IMR-90 (cell line): ENCODE results near the gene MRPL58. TPM values are rescaled to one million over a fixed set of nuclear protein-coding genes. Genes with fewer than 3 reads are reported as not detected.

ENCODE experiments used
- ATAC-seq: fragments of 200-7000 bp; cut with Tn5 transposase; 2 replicates; pipeline ENCODE4 v1.9.1; 2020; ENCODE audit warnings: low read depth, mild to moderate bottlenecking, moderate library complexity
- BruUV-seq: library from RNA; stranded (reverse); fragments of 400-500 nt; replicated peaks from 2 replicates; lab custom pipeline; 2021; lab: Mats Ljungman, UMichigan
- CTCF ChIA-PET: fragments of 300-600 bp; formaldehyde crosslinking; extraction: SDS; loops from one replicate; lab custom pipeline; 2021; ENCODE audit warnings: antibody characterized with exemption; lab: Yijun Ruan, JAX
- POLR2A ChIA-PET: fragments of 300-600 bp; sonication (Branson Sonifier 250); formaldehyde crosslinking; loops from one replicate; lab custom pipeline; 2022; ENCODE audit warnings: antibody characterized with exemption; ENCODE audit not compliant: unreplicated experiment; lab: Charles Lee
- DNase-seq: peaks from one replicate; pipeline ENCODE4 v3.0.0; 2013
- H2AFZ ChIP-seq: replicated peaks from 2 replicates; pipeline ENCODE3; 2013; ENCODE audit warnings: low read length, mild to moderate bottlenecking; ENCODE audit not compliant: poor library complexity
- H2AK5ac ChIP-seq: 2 replicates; pipeline ENCODE4 v1.6.1; 2013; ENCODE audit warnings: low read depth, low read length, inconsistent platforms
- H2AK9ac ChIP-seq: replicated peaks from 2 replicates; pipeline ENCODE3; 2013; ENCODE audit warnings: mild to moderate bottlenecking, low read depth, low read length, moderate library complexity; ENCODE audit not compliant: poor library complexity
- H2BK120ac ChIP-seq: 2 replicates; pipeline ENCODE4 v1.6.1; 2013; ENCODE audit warnings: low read depth, low read length, inconsistent platforms
- H2BK15ac ChIP-seq: 3 replicates; pipeline ENCODE4 v1.6.1; 2013; ENCODE audit warnings: low read depth, low read length, inconsistent platforms
- H2BK20ac ChIP-seq: 2 replicates; pipeline ENCODE4 v1.6.1; 2013; ENCODE audit warnings: low read depth, mild to moderate bottlenecking, inconsistent platforms, low read length, moderate library complexity
- H2BK5ac ChIP-seq: 2 replicates; pipeline ENCODE4 v1.6.1; 2013; ENCODE audit warnings: mild to moderate bottlenecking, low read depth, low read length, inconsistent platforms; ENCODE audit not compliant: poor library complexity, severe bottlenecking
- H3K14ac ChIP-seq: replicated peaks from 2 replicates; pipeline ENCODE4 v1.6.1; 2013; ENCODE audit warnings: low read depth, low read length, inconsistent platforms
- H3K18ac ChIP-seq: 2 replicates; pipeline ENCODE4 v1.6.1; 2013; ENCODE audit warnings: low read depth, low read length, control low read depth
- H3K23ac ChIP-seq: 2 replicates; pipeline ENCODE4 v1.6.1; 2013; ENCODE audit warnings: low read depth, low read length, inconsistent platforms
- H3K27ac ChIP-seq: 2 replicates; pipeline ENCODE4 v1.5.1; 2013; ENCODE audit warnings: mild to moderate bottlenecking, control low read depth, low read length; ENCODE audit not compliant: insufficient read depth
- H3K27me3 ChIP-seq: 2 replicates; pipeline ENCODE4 v1.6.1; 2013; ENCODE audit warnings: low read length; ENCODE audit not compliant: control insufficient read depth, insufficient read depth
- H3K36me3 ChIP-seq: 2 replicates; pipeline ENCODE4 v1.6.1; 2013; ENCODE audit warnings: low read length, mixed read lengths; ENCODE audit not compliant: control insufficient read depth, insufficient read depth
- H3K4ac ChIP-seq: 2 replicates; pipeline ENCODE4 v1.6.1; 2013; ENCODE audit warnings: low read depth, low read length, inconsistent platforms
- H3K4me1 ChIP-seq: 2 replicates; pipeline ENCODE4 v1.6.1; 2013; ENCODE audit warnings: low read length, mixed read lengths; ENCODE audit not compliant: control insufficient read depth, insufficient read depth
- H3K4me2 ChIP-seq: 2 replicates; pipeline ENCODE4 v1.6.1; 2013; ENCODE audit warnings: low read depth, mild to moderate bottlenecking, control low read depth, low read length, moderate library complexity
- H3K4me3 ChIP-seq: 2 replicates; pipeline ENCODE4 v1.5.1; 2013; ENCODE audit warnings: low read depth, mild to moderate bottlenecking, control low read depth, low read length, moderate library complexity; ENCODE audit not compliant: insufficient read depth
- H3K56ac ChIP-seq: 2 replicates; pipeline ENCODE4 v1.6.1; 2013; ENCODE audit warnings: low read length, inconsistent platforms; ENCODE audit not compliant: insufficient read depth; ENCODE audit errors: extremely low read depth
- H3K79me1 ChIP-seq, 2 experiments: 2 replicates each; pipeline ENCODE4 v1.6.1; 2013; ENCODE audit warnings: low read length in 2 of 2, inconsistent platforms in 1 of 2, low read depth in 1 of 2
- H3K9ac ChIP-seq: 2 replicates; pipeline ENCODE4 v1.6.1; 2013; ENCODE audit warnings: low read depth, low read length, control low read depth
- H3K9me1 ChIP-seq: 2 replicates; pipeline ENCODE4 v1.6.1; 2013; ENCODE audit warnings: low read length, inconsistent platforms; ENCODE audit not compliant: insufficient read depth
- H3K9me3 ChIP-seq: 2 replicates; pipeline ENCODE4 v1.6.1; 2013; ENCODE audit warnings: low read length; ENCODE audit not compliant: control insufficient read depth, insufficient read depth
- H4K20me1 ChIP-seq: 2 replicates; pipeline ENCODE4 v1.6.1; 2013; ENCODE audit warnings: low read length, inconsistent platforms; ENCODE audit not compliant: insufficient read depth
- H4K5ac ChIP-seq: 2 replicates; pipeline ENCODE4 v1.6.1; 2013; ENCODE audit warnings: mild to moderate bottlenecking, low read depth, low read length, control low read depth
- H4K8ac ChIP-seq, 2 experiments: 2 replicates each; pipeline ENCODE4 v1.6.1; 2013; ENCODE audit warnings: low read depth in 2 of 2, low read length in 2 of 2, control low read depth in 1 of 2, inconsistent platforms in 1 of 2
- H4K91ac ChIP-seq: 2 replicates; pipeline ENCODE4 v1.6.1; 2013; ENCODE audit warnings: low read depth, low read length, inconsistent platforms; ENCODE audit not compliant: insufficient read depth
- BHLHE40 ChIP-seq: fragments of 150-350 bp; IDR thresholded peaks from 2 replicates; pipeline ENCODE4 v1.6.1; 2016; ENCODE audit warnings: mild to moderate bottlenecking, low read depth, low read length
- FOS ChIP-seq: fragments of 150-350 bp; IDR thresholded peaks from 2 replicates; pipeline ENCODE4 v1.6.1; 2016; ENCODE audit warnings: low read depth, low read length
- MXI1 ChIP-seq: IDR thresholded peaks from 2 replicates; pipeline ENCODE4 v1.6.1; 2012; ENCODE audit warnings: low read depth, mild to moderate bottlenecking, low read length, moderate library complexity, borderline replicate concordance
- dilution Hi-C: fragments of 300-500 bp; cut with HindIII; formaldehyde crosslinking; loops from one replicate; pipeline ENCODE4 v1.14.3; 2018; ENCODE audit warnings: low sequenced_read_pairs; ENCODE audit not compliant: unreplicated experiment
- in situ Hi-C: fragments of 300-500 bp; cut with MboI; formaldehyde crosslinking; loops from 3 replicates; pipeline ENCODE4 v1.14.3; 2019; ENCODE audit warnings: low sequenced_read_pairs, inconsistent platforms, mixed read lengths
- intact Hi-C: fragments of 100-400 bp; cut with micrococcal nuclease; formaldehyde crosslinking; loops from 2 replicates; pipeline ENCODE4 v1.10.0; 2022
- polyA plus RNA-seq, 3 experiments: library from polyadenylated mRNA; depleted of rRNA; stranded (reverse); fragments of >200 nt; gene quantifications; 2 replicates each; pipeline ENCODE4 v1.2.3, GENCODE V29; 2012; ENCODE audit warnings: low replicate concordance in 1 of 3
- total RNA-seq: library from RNA; depleted of rRNA; stranded (reverse); fragments of >200 nt; gene quantifications from 2 replicates; pipeline ENCODE4 v1.2.3, GENCODE V29; 2012

The MRPL58 gene
- total and polyA plus RNA-seq, 2 of the 4 experiments (the other 2 are of a cell fraction) = 42.5 to 53.0 TPM

DNA sequence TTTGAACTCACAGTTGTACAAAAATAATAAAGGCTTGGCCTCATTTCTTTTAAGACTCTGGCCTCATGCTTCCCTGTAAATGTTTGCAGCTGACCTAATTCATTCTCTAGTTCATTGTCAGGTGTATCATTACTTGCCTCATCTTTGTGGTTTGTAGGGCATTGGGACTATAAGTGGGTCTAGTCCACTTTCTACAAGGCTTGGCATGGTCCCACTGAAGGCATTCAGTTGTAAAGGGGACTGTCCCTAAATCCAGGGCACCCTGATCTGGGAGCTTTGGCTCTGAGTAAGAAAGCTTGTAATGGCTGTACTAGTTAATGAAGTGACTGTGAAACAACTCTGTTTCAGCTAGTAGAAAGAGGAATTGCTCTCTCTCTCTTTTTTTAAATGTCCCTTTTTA is 37.2 kb downstream of the MRPL58 start:
- Histone ChIP-seq H3K79me1 (peaks cover 19 to 44% of the 10 kb centered on the region in 2 experiments), H3K36me3 (peaks cover 16% of the 10 kb centered on the region), H3K4me1 (no peaks in the 10 kb centered on the region; the same call in 1 of the 2 replicates), H3K9ac (no peak overlapping the region), H3K4ac (no peak overlapping the region), H3K4me3 (no peak overlapping the region), H3K18ac (no peak overlapping the region), H2AK5ac (no peak overlapping the region), H4K91ac (no peak overlapping the region), H3K23ac (no peak overlapping the region), H4K20me1 (0 out of 2 replicates have a peak, but pooled peaks cover 3% of the 10 kb centered on the region), H3K56ac (no peak overlapping the region), H3K27ac (no peak overlapping the region), H4K5ac (no peak overlapping the region), H2AFZ (no peak overlapping the region), H3K14ac (no peak overlapping the region), H3K27me3 (no peaks in the 10 kb centered on the region), H2BK120ac (no peak overlapping the region), H2BK20ac (no peak overlapping the region), H3K9me1 (no peaks in the 10 kb centered on the region), H3K9me3 (no peaks in the 10 kb centered on the region), H4K8ac (no peak overlapping the region), H2BK5ac (no peak overlapping the region), H3K4me2 (no peak overlapping the region), H2BK15ac (no peak overlapping the region), H2AK9ac (no peak overlapping the region)
- BruUV-seq = no TSS peak
- TF ChIP-seq FOS (no peak), MXI1 (no peak), BHLHE40 (no peak)
- intact Hi-C loops (loop anchor here (5.0 kb wide), 1 partner anchor 87 kb away; no protein-coding TSS in a partner anchor), dilution Hi-C loops (no loop called here), in situ Hi-C loops (loop anchor here (25.0 kb wide), 1 partner anchor 363 kb away; the partner anchor contains the start of gene GRB2)
- ChIA-PET POLR2A (no interaction called here), CTCF (no interaction called here)
- ATAC-seq (no peak), DNase-seq (no peak)
